Lower leg skin (tissue), 3 donors: Measurements from ENCODE around the gene RGS11.

Source experiments
- CTCF ChIP-seq, 3 donors: fragments of 450-650 bp; IDR thresholded peaks; one replicate each; pipeline ENCODE4 v1.5.1; 2016; ENCODE audit warnings: antibody characterized with exemption in 3 of 3, mild to moderate bottlenecking in 3 of 3, moderate library complexity in 2 of 3
- POLR2A ChIP-seq, 2 donors: fragments of 450-650 bp; IDR thresholded peaks; one replicate each; pipeline ENCODE4 v1.6.1; 2016 to 2017; ENCODE audit warnings: antibody characterized with exemption in 2 of 2, mild to moderate bottlenecking in 1 of 2, moderate library complexity in 1 of 2

GRCh38 chr16:305916-306626 is 30.3 kb upstream of the RGS11 start:
- TF ChIP-seq CTCF (IDR thresholded peaks at IDR 0.05) = no peak
- no peak for TF ChIP-seq POLR2A (IDR thresholded peaks at IDR 0.05)
